Measurements from ENCODE around the gene GRPEL2.
A peak's percentile ranks its signal among the peaks of the same experiment; 100 is the strongest.

GRPEL2 gene

GRCh38 chr5:149379818-149380374 is 34.6 kb downstream of the GRPEL2 start:
- no peak overlapping the region for H3K4me3 ChIP-seq (ENCODE audit: low read depth, low read length)
- no peak for DNase-seq
- H3K36me3 ChIP-seq (replicated peaks): no peaks in the 10 kb centered on the region
- no peak for TF ChIP-seq CTCF (IDR thresholded peaks at IDR 0.05; ENCODE audit: low read depth, low read length, missing control alignments)
- no peaks in the 10 kb centered on the region for H3K27me3 ChIP-seq (replicated peaks)
- H3K27ac ChIP-seq: no peak overlapping the region
- in situ Hi-C loops (cut with HindIII; ENCODE audit: low pct_ligation_motif_present, low sequenced_read_pairs): no loop called here

- no peak for TF ChIP-seq CTCF (IDR thresholded peaks at IDR 0.05; ENCODE audit: low read depth, low read length, missing control alignments)
- no peak overlapping the region for H3K4me3 ChIP-seq (ENCODE audit: low read depth, low read length)
- in situ Hi-C loops (cut with HindIII; ENCODE audit: low pct_ligation_motif_present, low sequenced_read_pairs): no loop called here
- DNase-seq: no peak
- no peaks in the 10 kb centered on the region for H3K27me3 ChIP-seq (replicated peaks)
- H3K27ac ChIP-seq: no peak overlapping the region
- H3K36me3 ChIP-seq (replicated peaks): no peaks in the 10 kb centered on the region
Measured at GRCh38 chr5:149380466-149381121, 35.3 kb downstream of the GRPEL2 start.

- H3K36me3 ChIP-seq (replicated peaks): no peaks in the 10 kb centered on the region
- no peak overlapping the region for H3K27ac ChIP-seq
- TF ChIP-seq CTCF (IDR thresholded peaks at IDR 0.05; ENCODE audit: low read depth, low read length, missing control alignments): no peak
- in situ Hi-C loops (cut with HindIII; ENCODE audit: low pct_ligation_motif_present, low sequenced_read_pairs): no loop called here
- H3K4me3 ChIP-seq (ENCODE audit: low read depth, low read length): no peak overlapping the region
- DNase-seq: no peak
- no peaks in the 10 kb centered on the region for H3K27me3 ChIP-seq (replicated peaks)
Measured at GRCh38 chr5:149381261-149381985, 36.1 kb downstream of the GRPEL2 start.

GRCh38 chr5:149381986-149382338 is 36.7 kb downstream of the GRPEL2 start:
- H3K27me3 ChIP-seq (replicated peaks): no peaks in the 10 kb centered on the region
- in situ Hi-C loops (cut with HindIII; ENCODE audit: low pct_ligation_motif_present, low sequenced_read_pairs): no loop called here
- H3K36me3 ChIP-seq (replicated peaks): no peaks in the 10 kb centered on the region
- H3K27ac ChIP-seq: no peak overlapping the region
- no peak overlapping the region for H3K4me3 ChIP-seq (ENCODE audit: low read depth, low read length)
- DNase-seq: peak; percentile 66
- peak; percentile 96 for TF ChIP-seq CTCF (IDR thresholded peaks at IDR 0.05; ENCODE audit: low read depth, low read length, missing control alignments)

GRCh38 chr5:149382517-149383220 is 37.4 kb downstream of the GRPEL2 start:
- no peak for DNase-seq
- H3K4me3 ChIP-seq (ENCODE audit: low read depth, low read length): no peak overlapping the region
- no peak for TF ChIP-seq CTCF (IDR thresholded peaks at IDR 0.05; ENCODE audit: low read depth, low read length, missing control alignments)
- in situ Hi-C loops (cut with HindIII; ENCODE audit: low pct_ligation_motif_present, low sequenced_read_pairs): no loop called here
- no peaks in the 10 kb centered on the region for H3K36me3 ChIP-seq (replicated peaks)
- H3K27me3 ChIP-seq (replicated peaks): no peaks in the 10 kb centered on the region
- H3K27ac ChIP-seq: no peak overlapping the region

Measured in brain microvascular endothelial cell (primary cell).